ENCODE results near the gene ZNF407. TPM values are rescaled to one million over a fixed set of nuclear protein-coding genes. Genes with fewer than 3 reads are reported as not detected.

Gene ZNF407
- total and polyA plus RNA-seq, 2 of the 13 experiments (the other 11 are each of a cell fraction or from before 2014, with no cell fraction given): 2.3 to 8.7 TPM

DNA sequence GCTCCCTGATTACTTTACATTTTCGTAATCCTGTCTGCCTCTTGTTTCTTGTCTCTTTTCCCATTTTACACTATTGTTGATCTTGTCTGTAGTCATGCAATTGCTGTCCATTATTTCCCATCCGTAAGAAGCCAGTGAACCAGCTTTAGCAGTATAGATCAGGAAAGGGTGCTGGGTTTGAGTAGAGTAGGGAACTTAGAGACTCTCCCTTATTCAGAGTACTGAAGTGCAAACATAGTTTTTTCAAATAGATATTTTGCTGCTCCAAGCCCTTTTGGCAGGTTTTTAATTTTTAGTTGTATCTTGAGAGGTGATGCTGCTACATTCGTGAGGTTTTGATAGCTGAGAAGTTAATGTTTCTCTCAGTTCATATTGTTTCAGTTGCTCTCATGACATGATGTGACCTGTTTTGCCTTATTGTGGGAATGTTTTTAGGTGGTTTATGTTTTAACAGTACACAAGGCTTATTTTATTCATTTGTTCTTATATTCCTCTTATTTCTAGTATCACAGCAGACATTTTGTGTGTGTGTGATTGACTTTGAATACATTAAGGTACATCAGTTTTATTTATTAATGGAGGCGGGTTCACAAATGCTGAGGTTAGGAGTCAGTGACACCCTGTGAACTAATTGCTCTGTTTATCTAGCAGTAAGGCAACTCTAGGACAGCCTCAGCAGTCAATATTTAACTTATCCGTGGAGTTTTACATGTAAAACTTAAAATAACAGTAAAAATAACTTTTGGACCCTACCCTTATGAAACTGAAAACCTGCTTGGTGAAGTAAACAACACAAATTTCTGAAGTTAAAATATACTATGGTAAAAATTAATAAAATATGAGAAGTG, 118.4 kb downstream of the ZNF407 start (continued):
- TF ChIP-seq ARID5B (CRISPR knock-in tag; IDR thresholded peaks at IDR 0.05): peak; percentile 65
- no peak for TF ChIP-seq THYN1 (CRISPR knock-in tag; IDR thresholded peaks at IDR 0.05; ENCODE audit: borderline replicate concordance, low read depth)
- TF ChIP-seq ETV5 (CRISPR knock-in tag; IDR thresholded peaks at IDR 0.05; ENCODE audit: borderline replicate concordance): no peak
- TF ChIP-seq HNF1A (IDR thresholded peaks at IDR 0.05; ENCODE audit: low read depth): peak; percentile 68
- peak; percentile 64; the same call in 1 of the 2 replicates for TF ChIP-seq HNF1A (CRISPR knock-in tag; IDR thresholded peaks at IDR 0.05; ENCODE audit: borderline replicate concordance)
- peak; percentile 34; the same call in 1 of the 2 replicates for TF ChIP-seq SIX1 (CRISPR knock-in tag; IDR thresholded peaks at IDR 0.05; ENCODE audit: borderline replicate concordance)
- TF ChIP-seq ZNF749 (CRISPR knock-in tag; IDR thresholded peaks at IDR 0.05; ENCODE audit: borderline replicate concordance): no peak
- TF ChIP-seq RXRB (CRISPR knock-in tag; IDR thresholded peaks at IDR 0.05; ENCODE audit: borderline replicate concordance): peak; percentile 71; the same call in 1 of the 2 replicates
- 0 out of 2 replicates have a peak, but pooled peaks have one; percentile 18 for TF ChIP-seq IRF2 (CRISPR knock-in tag; IDR thresholded peaks at IDR 0.05)
- TF ChIP-seq RAD51 (IDR thresholded peaks at IDR 0.05; ENCODE audit: borderline replicate concordance): no peak
- TF ChIP-seq ZNF652 (CRISPR knock-in tag; IDR thresholded peaks at IDR 0.05; ENCODE audit: borderline replicate concordance, low read depth): peak; percentile 31; the same call in 1 of the 2 replicates
- no peak for TF ChIP-seq FOXP1 (IDR thresholded peaks at IDR 0.05)
- TF ChIP-seq FOXP1 (CRISPR knock-in tag; IDR thresholded peaks at IDR 0.05): peak; percentile 63
- TF ChIP-seq SOX13 (IDR thresholded peaks at IDR 0.05): no peak
- TF ChIP-seq SOX13 (CRISPR knock-in tag; conservative IDR thresholded peaks at IDR 0.05 in 1 of 2, IDR thresholded peaks at IDR 0.05 in 1 of 2): peak in 1 of 2 experiments; percentile 42; a peak in 1 of 4 replicates
- no peak for TF ChIP-seq ZNF549 (CRISPR knock-in tag; IDR thresholded peaks at IDR 0.05)
- TF ChIP-seq ZBTB8A (CRISPR knock-in tag; IDR thresholded peaks at IDR 0.05; ENCODE audit: borderline replicate concordance, low read depth): no peak
- TF ChIP-seq SP4 (CRISPR knock-in tag; IDR thresholded peaks at IDR 0.05): no peak
